ENCODE measurements around the gene CTF1. TPM values are rescaled to one million over a fixed set of nuclear protein-coding genes. Genes with fewer than 3 reads are reported as not detected.
"Not testable (repeated sequence)": the region's sequence is repeated elsewhere in the genome, so short reads cannot be mapped to it uniquely, and the experiment has no call there.

CTF1 gene
- total RNA-seq, 4 donors from 2014 or later: 2.3 to 5.6 (median 3.2) TPM

- intact Hi-C loops (cut with DNase I; ENCODE audit: low total_unique reads): no loop called here
- in situ Hi-C loops (cut with MboI; ENCODE audit: low sequenced_read_pairs in 4 of 4): no loop called here
- H3K4me1 ChIP-seq: no peaks in the 10 kb centered on the region
- ATAC-seq (no peak), DNase-seq (no peak)
- no peak overlapping the region for H3K4me3 ChIP-seq
- TF ChIP-seq POLR2A (IDR thresholded peaks at IDR 0.05) (no peak), CTCF (IDR thresholded peaks at IDR 0.05 in 4 of 5, conservative IDR thresholded peaks at IDR 0.05 in 1 of 5) (no peak)
- H3K9me3 ChIP-seq: no peaks in the 10 kb centered on the region
- H3K36me3 ChIP-seq: peaks cover 0 to 15% of the 10 kb centered on the region in 2 donors
- H3K27ac ChIP-seq: no peak overlapping the region
- no peaks in the 10 kb centered on the region for H3K27me3 ChIP-seq
Observed at GRCh38 chr16:30886145-30886544, 10.3 kb upstream of the CTF1 start.

- Histone ChIP-seq H3K9me3 (no peaks in the 10 kb centered on the region), H3K36me3 (peaks cover 0 to 22% of the 10 kb centered on the region in 2 donors), H3K27me3 (no peaks in the 10 kb centered on the region), H3K4me1 (peaks cover 4% of the 10 kb centered on the region in 2 donors), H3K27ac (no peak overlapping the region), H3K4me3 (no peak overlapping the region)
- ATAC-seq (no peak), DNase-seq (no peak)
- no peak for TF ChIP-seq POLR2A (IDR thresholded peaks at IDR 0.05)
- no peak for TF ChIP-seq CTCF (IDR thresholded peaks at IDR 0.05 in 4 of 5, conservative IDR thresholded peaks at IDR 0.05 in 1 of 5)
- intact Hi-C loops (cut with DNase I; ENCODE audit: low total_unique reads): no loop called here
- in situ Hi-C loops (cut with MboI; ENCODE audit: low sequenced_read_pairs in 4 of 4): no loop called here
Observed at GRCh38 chr16:30887927-30888326, 8.5 kb upstream of the CTF1 start.

- H3K9me3 ChIP-seq: no peaks in the 10 kb centered on the region
- intact Hi-C loops (cut with DNase I; ENCODE audit: low total_unique reads): no loop called here
- H3K27me3 ChIP-seq: no peaks in the 10 kb centered on the region
- H3K4me1 ChIP-seq: peaks cover 9 to 11% of the 10 kb centered on the region in 2 donors
- no peak overlapping the region for H3K27ac ChIP-seq
- H3K4me3 ChIP-seq: no peak overlapping the region
- ATAC-seq (no peak), DNase-seq (no peak)
- in situ Hi-C loops (cut with MboI; ENCODE audit: low sequenced_read_pairs in 4 of 4): no loop called here
- H3K36me3 ChIP-seq: peaks cover 0 to 22% of the 10 kb centered on the region in 2 donors
- TF ChIP-seq POLR2A (IDR thresholded peaks at IDR 0.05): no peak
- no peak for TF ChIP-seq CTCF (IDR thresholded peaks at IDR 0.05 in 4 of 5, conservative IDR thresholded peaks at IDR 0.05 in 1 of 5)
Observed at GRCh38 chr16:30888856-30889499, 7.4 kb upstream of the CTF1 start.

- no peak for ATAC-seq
- no peak for DNase-seq
- TF ChIP-seq CTCF (IDR thresholded peaks at IDR 0.05 in 4 of 5, conservative IDR thresholded peaks at IDR 0.05 in 1 of 5): no peak
- no peak for TF ChIP-seq POLR2A (IDR thresholded peaks at IDR 0.05)
- Histone ChIP-seq H3K4me1 (peaks cover 12 to 17% of the 10 kb centered on the region in 2 donors), H3K27ac (no peak overlapping the region), H3K36me3 (peaks cover 0 to 22% of the 10 kb centered on the region in 2 donors), H3K4me3 (no peak overlapping the region), H3K9me3 (no peaks in the 10 kb centered on the region), H3K27me3 (no peaks in the 10 kb centered on the region)
- in situ Hi-C loops (cut with MboI; ENCODE audit: low sequenced_read_pairs in 4 of 4) (no loop called here), intact Hi-C loops (cut with DNase I; ENCODE audit: low total_unique reads) (no loop called here)
Observed at GRCh38 chr16:30889721-30890120, 6.7 kb upstream of the CTF1 start.

GRCh38 chr16:30891043-30891823 is 5.2 kb upstream of the CTF1 start:
- H3K4me1 ChIP-seq: peaks cover 27 to 31% of the 10 kb centered on the region in 2 donors
- H3K27ac ChIP-seq; H3K4me3 ChIP-seq; ATAC-seq; H3K9me3 ChIP-seq; in situ Hi-C loops (cut with MboI; ENCODE audit: low sequenced_read_pairs in 4 of 4); H3K27me3 ChIP-seq; intact Hi-C loops (cut with DNase I; ENCODE audit: low total_unique reads); DNase-seq: not testable (repeated sequence)
- peaks cover 0 to 19% of the 10 kb centered on the region in 2 donors for H3K36me3 ChIP-seq

Measured in gastrocnemius medialis (tissue), 4 donors.